Cardiac fibroblast (primary cell): ENCODE results near the gene METTL2A.

Experiments used
- DNase-seq, 2 donors: peaks; one replicate each; pipeline versions ENCODE4 v3.0.0 to v3.0.0-alpha.2; 2010; ENCODE audit warnings: low read depth in 2 of 2
- H3K4me3 ChIP-seq, 2 donors: replicated peaks in 1 of 2; 1 replicate in 1 of 2; 2 replicates in 1 of 2; pipeline ENCODE4 v1.5.1; 2011; ENCODE audit warnings: low read depth in 2 of 2, low read length in 2 of 2, mild to moderate bottlenecking in 2 of 2, moderate library complexity in 1 of 2
- TF ChIP-seq, protein P1 (sequence below): IDR thresholded peaks from one replicate; pipeline ENCODE4 v1.5.1; 2011; ENCODE audit warnings: low read depth, mild to moderate bottlenecking, low read length, inconsistent platforms

Gene METTL2A

GRCh38 chr17:62423647-62424461 lies at the start of gene METTL2A:
METTL2A (plus strand) TSS chr17:62423897; CDS start chr17:62423903, 6 bp downstream.
- DNase-seq: peak; percentile 74 to 82

GRCh38 chr17:62380253-62380652 lies 43.4 kb upstream of the METTL2A start, which contains the start of gene EFCAB3:
EFCAB3 (plus strand) TSS chr17:62380553; CDS start chr17:62382980, 2,427 bp downstream.
- no peak within 1 kb of the TSS for H3K4me3 ChIP-seq
- TF ChIP-seq, protein P1, sequence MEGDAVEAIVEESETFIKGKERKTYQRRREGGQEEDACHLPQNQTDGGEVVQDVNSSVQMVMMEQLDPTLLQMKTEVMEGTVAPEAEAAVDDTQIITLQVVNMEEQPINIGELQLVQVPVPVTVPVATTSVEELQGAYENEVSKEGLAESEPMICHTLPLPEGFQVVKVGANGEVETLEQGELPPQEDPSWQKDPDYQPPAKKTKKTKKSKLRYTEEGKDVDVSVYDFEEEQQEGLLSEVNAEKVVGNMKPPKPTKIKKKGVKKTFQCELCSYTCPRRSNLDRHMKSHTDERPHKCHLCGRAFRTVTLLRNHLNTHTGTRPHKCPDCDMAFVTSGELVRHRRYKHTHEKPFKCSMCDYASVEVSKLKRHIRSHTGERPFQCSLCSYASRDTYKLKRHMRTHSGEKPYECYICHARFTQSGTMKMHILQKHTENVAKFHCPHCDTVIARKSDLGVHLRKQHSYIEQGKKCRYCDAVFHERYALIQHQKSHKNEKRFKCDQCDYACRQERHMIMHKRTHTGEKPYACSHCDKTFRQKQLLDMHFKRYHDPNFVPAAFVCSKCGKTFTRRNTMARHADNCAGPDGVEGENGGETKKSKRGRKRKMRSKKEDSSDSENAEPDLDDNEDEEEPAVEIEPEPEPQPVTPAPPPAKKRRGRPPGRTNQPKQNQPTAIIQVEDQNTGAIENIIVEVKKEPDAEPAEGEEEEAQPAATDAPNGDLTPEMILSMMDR: no peak
- no peak for DNase-seq

More at GRCh38 chr17:62423647-62424461, at the start of gene METTL2A:
- peak within 1 kb of the TSS; percentile 76 to 77 for H3K4me3 ChIP-seq
- TF ChIP-seq, protein P1: peak; percentile 39

- DNase-seq: no peak
- no peak overlapping the region for H3K4me3 ChIP-seq
- TF ChIP-seq, protein P1: no peak
These were observed 42.1 kb upstream of the METTL2A start for GRCh38 chr17:62381561-62381960.

DNA sequence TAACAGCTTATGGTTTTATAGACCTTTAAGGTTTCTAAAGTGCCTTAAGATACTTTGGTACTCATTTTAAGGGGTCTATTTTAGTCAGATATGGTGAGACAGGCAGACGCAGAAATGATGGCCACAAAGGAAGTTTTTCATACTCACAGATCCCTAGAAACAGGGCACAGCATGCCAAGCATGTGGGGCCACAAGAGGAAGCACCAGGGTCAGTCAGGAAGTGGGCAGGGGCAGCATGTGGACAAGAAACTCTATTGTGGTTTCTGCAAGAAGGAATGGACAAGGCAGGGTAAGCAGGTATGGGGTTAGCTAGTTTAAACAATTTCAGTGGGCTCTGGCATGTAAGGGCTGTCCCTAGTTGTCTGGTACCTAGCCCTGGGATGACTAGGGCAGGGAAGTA lies 34.8 kb upstream of the METTL2A start:
- H3K4me3 ChIP-seq: no peak overlapping the region
- DNase-seq: no peak
- TF ChIP-seq, protein P1: no peak

DNA sequence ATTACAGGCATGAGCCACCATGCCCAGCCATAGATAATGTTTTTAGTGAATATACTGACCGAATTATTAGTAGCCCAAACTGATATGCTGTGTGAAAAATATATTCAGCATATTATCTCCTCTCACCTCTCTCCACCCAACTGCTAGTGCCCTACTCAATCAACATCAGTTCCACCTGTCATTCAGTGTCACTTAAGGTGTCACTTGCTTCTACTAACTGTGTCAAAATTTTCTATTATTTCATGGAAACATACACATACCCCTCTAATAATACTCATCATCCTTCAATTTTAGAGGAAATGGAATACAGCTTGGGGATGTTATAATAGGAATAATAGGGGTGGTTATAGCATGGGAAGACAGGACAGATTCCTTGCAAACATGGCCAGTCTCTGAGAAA lies 30.8 kb upstream of the METTL2A start:
- H3K4me3 ChIP-seq: no peak overlapping the region
- DNase-seq: no peak
- TF ChIP-seq, protein P1: no peak

- no peak overlapping the region for H3K4me3 ChIP-seq
- no peak for DNase-seq
- TF ChIP-seq, protein P1: no peak
These were observed 24.8 kb upstream of the METTL2A start for GRCh38 chr17:62398891-62399290.
